HG03460 (cell line): ENCODE measurements around the gene IMPDH1.

Experiments used
- ATAC-seq: cut with Tn5 transposase; IDR thresholded peaks from one replicate; pipeline ENCODE4 v1.9.1; 2021; ENCODE audit not compliant: unreplicated experiment

IMPDH1 gene

GRCh38 chr7:128405471-128406313, 4.1 kb downstream of the IMPDH1 start:
- no peak for ATAC-seq

DNA sequence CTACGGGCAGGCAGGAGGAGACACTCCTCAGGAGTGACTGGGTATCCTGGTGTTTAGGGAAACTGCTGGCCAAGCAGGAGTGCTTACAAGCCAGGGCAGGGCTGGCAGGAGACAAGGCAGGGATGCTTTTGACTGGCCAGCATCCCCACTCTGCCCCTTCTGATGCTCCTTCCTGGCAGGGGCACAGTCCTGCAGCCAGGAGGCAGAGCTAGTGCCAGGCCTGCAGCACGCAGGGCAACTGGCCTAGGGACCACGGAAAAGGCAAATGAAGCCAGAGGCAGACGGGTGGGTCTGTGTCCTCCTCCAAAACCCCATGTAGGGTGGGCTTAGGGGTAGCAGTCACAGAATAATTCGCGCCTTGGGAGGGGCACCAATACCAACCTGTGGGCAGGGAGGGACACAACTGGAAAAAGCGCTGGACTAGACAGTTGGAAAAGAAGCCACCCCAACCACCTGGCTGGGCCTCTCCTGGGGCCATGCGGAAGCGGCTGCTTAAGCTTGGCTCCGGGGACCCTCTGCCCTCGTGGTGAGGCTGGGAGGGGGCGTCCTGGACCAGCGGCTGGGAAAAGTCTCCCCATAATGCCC, 4.8 kb downstream of the IMPDH1 start:
- ATAC-seq: no peak

DNA sequence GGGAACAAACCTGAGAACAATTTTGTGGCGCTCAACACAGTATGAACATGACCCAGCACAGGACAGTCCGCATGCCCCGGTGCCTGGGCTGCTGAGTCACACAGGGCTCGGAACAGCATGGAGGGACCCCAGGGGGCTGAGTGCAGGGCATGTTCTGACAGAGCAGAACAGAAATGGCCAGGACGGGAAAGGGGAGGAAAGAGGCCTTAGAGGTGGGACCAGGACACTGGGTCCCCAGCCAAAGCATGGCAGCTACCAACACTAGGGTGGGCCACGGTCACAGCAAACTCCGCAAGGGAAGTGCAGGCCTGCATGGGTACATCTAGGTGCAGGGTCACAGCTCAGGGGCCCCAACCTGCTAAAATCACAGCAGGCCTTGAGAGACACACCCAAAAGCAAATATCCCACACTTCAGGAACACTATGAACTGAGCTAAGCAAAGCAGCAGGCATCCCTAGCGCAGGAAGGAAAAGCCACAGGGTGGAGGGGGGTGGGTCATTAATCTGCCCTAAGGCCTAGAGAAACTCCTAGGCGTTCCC, 5.6 kb downstream of the IMPDH1 start:
- no peak for ATAC-seq

DNA sequence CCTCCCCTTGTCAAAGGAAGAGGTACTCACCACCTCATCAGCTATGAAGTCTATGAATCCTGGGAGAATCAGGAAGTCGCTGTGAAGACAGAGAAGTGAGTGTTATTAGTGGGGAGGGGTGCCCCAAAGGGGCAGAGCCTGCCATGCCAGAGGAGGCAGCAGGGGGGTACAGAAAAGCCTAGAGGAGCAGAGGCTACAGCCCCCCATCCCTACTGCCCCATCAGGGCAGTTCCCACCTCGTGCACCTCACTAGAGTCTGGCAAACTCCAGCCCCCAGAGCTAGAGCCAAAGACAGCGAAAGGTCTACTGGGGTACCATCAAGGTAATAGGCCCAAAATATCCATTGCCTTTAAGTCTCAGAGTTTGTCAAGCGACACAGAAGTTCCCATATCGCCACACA, 6.1 kb downstream of the IMPDH1 start:
- ATAC-seq: no peak

DNA sequence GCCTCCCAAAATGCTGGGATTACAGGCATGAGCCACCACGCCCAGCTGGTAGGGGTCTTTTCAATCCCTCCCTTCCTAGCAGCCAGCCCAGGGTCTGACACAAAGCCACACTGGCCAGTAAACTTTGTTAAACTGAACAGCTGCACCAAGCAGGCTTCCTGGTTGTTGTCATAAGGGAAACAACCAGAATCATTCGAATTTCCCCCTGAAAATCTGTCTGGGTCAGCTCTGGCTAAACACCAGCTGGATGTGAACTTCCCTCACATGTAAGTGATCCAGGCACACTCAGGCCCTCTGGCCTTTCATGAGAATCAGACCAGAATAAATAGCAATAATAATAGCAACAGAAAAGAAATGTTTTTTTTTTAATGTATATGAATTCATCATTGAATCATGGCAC, 7.4 kb downstream of the IMPDH1 start:
- no peak for ATAC-seq

DNA sequence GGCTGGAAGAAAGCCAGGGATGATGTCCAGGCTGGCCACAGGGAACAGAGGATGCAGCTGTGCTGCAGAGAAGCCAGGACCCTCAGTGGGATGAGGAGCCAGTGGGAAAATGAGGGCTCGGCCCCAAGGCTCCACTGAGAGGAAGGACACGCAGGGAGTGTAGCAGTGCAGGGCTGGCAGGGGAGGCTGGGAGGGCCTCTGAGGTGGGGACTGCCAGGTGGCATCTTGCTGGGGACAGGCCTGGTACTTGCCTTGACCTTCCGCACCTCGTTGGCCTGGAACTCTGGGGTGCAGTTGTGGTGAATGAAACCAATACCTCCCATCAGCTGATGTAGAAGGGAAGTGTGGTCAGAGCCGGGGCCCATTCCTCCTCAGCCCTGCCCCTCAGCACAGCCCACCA, 9.2 kb downstream of the IMPDH1 start:
- ATAC-seq: no peak

DNA sequence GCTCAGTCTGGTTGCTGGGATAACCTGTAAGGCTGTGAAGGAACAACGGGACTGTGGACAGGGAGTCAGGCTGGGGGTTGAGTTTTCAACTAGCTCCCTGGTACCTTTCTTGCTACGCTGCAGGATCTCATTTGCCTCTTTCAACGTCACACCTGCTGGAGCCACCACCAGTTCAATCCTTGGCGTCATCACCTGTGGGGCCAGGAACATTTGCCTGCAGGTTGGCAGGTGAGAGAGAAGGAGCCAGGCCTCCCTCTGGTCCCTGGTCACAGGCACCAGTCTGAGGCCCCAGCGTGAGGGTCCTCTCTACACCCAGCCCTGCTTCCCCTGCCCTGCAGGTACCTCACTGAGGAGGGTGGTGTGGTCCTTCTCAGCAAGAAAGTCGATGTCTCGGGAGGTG, 9.8 kb downstream of the IMPDH1 start:
- no peak for ATAC-seq

GRCh38 chr7:128398841-128399135, 11.0 kb downstream of the IMPDH1 start:
- ATAC-seq: no peak

GRCh38 chr7:128398016-128398840, 11.6 kb downstream of the IMPDH1 start:
- no peak for ATAC-seq

GRCh38 chr7:128396357-128396756, 13.4 kb downstream of the IMPDH1 start:
- no peak for ATAC-seq

GRCh38 chr7:128395748-128396147, 14.0 kb downstream of the IMPDH1 start:
- ATAC-seq: no peak

DNA sequence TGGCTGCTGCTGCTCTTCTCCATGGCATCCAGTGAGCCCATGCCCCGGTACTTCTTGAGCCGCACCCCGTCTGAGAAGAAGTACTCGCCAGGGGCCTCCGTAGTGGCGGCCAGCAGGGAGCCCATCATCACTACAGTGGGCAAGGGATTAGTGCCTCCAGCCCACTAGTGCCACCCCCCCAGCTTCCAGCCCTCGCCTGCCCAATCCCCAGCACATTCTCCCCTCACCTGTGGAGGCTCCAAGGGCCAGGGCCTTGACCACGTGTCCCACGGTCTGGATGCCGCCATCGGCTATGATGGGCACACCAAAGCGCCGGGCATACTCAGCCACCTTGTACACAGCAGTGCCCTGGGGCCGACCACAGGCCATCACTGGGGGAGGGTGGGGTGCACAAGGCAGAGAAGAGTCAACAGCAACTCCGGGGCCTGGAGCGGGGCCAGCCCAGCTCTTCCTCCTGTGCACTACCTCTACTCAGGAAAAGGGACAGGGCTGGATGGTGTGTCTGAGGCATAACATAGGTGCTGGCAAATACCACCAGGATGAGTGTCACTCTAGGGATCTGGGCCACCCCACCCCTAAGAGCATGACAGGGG, 14.8 kb downstream of the IMPDH1 start:
- ATAC-seq: no peak

- ATAC-seq: no peak
Observed at GRCh38 chr7:128393526-128394330, 16.1 kb downstream of the IMPDH1 start.

DNA sequence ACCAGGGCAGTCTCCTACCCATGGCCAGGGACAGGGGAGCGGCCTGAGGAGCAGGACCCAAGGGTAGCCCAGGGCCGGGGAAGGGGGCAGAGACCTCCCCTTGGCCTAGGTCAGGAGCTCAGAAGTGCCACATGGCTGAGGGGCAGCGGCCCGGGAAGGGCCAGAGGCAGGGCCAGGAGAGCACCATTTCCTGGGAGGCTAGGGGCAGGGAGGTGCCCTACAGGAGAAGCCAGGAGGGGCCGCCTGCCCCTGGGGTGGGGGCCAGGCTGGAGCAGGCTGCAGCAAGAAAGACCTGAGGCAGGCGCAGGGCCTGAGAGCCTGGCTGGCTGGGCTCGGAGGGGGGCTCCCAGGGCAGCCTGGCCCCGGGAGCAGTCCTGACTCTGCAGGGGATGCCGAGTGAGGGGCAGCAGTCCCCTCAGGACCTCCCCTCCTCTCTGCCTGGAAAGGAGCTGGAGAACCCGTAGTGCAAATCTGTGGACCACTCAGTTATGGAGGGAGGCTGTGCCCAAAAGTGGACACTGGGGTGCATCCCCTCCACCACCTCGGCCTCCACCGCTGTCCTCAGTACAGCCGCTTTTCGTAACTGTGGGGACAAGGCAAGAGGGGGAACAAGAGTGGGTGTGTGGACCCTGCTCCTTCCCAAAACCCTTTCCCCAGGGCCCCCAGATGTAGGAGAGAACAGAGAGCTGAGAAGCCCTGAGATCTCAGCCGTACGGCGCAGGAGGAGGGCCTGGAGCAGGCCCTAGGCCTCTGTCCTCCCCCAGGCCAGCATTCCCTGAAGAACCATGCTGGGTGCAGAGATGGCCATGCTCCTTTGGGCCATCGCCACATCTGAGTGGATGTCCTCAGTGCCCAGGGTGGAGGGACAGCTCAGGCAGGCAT, 17.1 kb downstream of the IMPDH1 start:
- no peak for ATAC-seq

GRCh38 chr7:128391805-128392204, 18.0 kb downstream of the IMPDH1 start:
- ATAC-seq: no peak

DNA sequence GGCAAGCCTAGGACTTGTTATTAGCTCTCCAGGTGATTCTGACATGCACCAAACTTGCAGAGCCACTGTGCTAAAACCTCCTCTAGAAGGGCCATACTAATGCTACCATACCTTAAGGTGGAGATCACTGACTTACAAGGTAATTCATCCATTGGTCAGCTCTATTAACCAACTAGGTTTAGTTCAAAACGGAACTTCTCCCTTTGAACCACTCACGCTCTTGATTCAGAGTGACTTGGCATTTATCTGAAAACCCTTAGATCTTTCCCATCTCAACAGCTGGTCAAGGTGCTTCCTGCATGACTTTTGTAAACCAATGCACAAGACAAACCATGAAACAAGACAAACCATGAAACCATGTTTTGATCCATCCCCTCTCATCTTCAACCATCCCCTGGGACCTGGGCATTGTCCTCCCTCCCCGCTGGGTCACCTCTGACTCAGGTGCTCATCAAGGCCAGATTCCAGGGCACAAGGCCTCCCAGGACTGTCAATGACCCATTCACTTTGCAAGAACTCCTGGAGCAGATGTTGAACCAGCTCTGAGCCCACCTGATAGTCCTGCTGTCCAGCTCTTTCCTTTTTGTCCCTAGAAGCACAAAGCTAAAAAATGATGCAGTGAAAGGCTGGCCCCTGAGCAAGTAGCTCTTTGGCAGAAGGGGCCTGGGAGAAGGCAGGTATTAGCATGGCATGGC, 18.8 kb downstream of the IMPDH1 start:
- ATAC-seq: no peak

DNA sequence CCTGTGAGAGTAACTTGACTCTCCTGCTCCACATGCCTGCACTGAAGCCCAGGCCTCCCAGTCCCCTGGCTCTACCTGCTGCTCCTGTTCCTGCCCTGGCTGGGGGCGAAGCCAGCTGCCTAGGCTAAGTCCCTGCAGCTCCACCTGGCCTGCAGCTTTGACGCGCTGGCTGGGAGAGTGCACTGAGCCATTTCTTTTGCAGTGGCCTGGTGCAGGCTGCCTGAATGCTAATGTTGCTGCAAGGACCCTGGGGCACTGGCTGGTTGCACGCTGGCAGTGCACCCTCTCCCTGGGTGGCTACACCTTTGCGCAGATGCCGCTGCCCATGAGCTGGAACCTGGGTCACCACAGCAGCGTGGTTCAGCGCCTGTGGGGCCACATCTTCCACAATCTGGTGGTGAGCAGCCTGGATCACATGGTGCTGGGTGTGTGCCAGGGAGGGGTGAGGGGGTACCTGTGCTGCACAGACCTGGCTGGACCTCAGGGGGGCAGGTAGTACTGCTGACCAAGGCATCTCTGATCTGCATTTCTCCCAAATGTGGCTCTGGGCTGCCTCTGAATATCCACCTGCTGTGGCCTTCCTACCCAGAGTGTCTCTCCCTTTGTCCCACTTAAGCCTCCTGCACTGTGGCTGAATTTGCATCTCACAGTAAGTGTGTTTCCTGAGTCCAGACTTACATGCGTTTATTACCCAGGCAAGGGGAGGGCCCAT, 20.0 kb downstream of the IMPDH1 start:
- no peak for ATAC-seq

DNA sequence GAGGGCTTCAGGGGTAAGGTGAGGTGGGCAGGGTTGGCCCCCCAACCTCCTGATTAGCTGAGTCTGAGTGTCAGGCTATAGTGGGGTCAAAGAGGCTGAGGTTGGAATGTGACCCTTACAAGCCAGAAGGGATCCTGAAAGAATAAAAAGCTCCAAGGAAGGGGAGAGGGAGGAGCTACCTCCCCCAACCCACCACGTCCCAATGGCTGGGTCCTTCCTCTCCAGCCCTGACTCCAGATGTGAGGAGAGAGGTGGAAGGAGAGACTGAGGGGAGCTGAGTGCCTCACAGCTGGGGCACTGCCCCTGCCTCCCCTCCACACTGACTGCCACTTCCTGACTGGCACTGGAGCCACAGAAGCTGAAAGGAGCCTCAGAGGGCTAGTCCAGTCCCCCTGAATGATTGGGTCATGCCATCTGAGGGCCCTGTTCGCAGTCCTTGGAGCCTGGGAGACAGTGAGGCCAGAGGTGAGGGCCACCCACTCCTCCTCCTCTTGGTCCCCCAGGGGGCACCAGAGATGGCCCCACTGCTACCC, 20.6 kb downstream of the IMPDH1 start:
- ATAC-seq: no peak
